IPS-18c (cell line): ENCODE measurements around the gene ACVR1C.
"Not testable (repeated sequence)": the region's sequence is repeated elsewhere in the genome, so short reads cannot be mapped to it uniquely, and the experiment has no call there.

Source experiments
- H3K4me3 ChIP-seq: 2 replicates; pipeline ENCODE4 v1.7.0; 2013; ENCODE audit warnings: low read depth, mild to moderate bottlenecking, low read length, moderate library complexity; ENCODE audit not compliant: insufficient read depth
- H3K9me3 ChIP-seq: one replicate; pipeline ENCODE4 v1.6.1; 2013; ENCODE audit warnings: mild to moderate bottlenecking, low read length, moderate library complexity; ENCODE audit not compliant: control insufficient read depth, insufficient read depth

Gene ACVR1C

DNA sequence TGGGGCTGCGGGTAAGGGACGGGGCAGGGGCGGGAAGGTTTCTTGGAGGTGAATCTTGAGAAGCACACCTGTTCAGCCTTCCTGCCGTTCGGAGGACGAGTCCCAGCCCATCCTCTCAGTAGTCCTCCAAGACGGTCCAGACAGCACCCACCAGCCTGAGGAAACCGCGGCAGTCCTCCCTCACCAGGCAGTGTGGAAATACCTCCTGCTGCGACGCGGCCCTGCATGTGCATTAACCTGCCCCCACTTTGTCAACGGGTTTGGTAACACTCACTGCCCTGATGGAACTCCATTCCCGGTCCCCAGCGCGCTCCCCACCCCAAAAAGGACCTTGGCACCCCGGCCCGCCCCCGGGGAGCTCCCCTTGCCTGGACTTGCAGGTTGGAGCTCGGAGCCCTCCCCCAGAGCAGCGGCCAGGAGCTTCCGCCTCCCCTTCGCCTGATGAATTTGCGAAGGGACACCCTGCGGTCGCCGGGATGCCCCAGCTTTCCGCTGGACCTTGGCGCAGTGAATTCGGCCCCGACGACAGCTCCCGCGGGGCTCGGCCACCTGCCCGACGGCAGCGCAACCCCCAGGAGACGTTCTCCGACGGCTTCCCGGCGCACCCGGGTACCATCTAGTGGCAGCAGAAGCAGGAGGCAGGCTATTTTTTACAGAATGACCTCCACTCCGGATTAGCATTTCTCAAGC is 31.5 kb downstream of the ACVR1C start:
- no peaks in the 10 kb centered on the region for H3K9me3 ChIP-seq
- H3K4me3 ChIP-seq = peak overlapping the region; percentile 22; the same call in 1 of the 2 replicates

DNA sequence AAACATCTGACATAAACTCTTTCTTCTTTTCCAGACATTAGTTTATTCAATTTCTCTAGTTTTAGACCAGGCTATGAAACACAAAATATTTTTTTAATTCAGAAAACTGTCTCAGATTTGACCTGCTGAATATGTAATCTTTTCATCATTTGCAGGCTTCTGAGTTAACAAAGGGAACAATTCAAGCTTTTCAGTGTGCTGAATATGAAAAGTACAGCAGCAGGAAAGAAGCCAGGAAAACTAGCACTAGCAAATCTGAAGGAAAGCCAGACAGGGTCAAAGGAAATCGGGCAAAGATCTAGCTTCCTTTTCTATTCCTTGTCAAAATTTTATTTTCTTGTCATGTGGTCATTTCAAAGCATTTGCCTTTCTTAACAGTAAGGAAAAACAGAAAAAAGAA is 35.3 kb downstream of the ACVR1C start:
- no peaks in the 10 kb centered on the region for H3K9me3 ChIP-seq

DNA sequence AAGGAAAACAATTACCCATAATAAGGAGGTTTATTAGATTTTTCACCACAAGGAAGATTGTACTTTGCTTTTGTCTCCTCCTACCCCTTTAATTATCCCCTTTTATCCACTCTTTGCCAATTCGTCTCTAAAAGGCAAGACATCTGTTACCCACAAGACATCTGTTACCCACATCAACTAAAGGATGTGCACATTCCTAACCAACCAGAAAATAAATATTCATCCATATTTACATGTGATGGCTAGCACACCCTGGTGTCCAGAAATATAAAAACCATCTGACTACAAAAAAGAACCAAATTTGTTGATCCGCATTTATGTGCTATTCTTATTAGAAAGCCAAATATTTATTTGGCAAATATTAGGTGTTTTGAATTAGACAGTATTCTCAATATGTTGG is 35.7 kb downstream of the ACVR1C start:
- Histone ChIP-seq H3K9me3 (no peaks in the 10 kb centered on the region), H3K4me3 (no peak overlapping the region)

More for the DNA sequence above, 35.3 kb downstream of the ACVR1C start:
- H3K4me3 ChIP-seq = no peak overlapping the region

- Histone ChIP-seq H3K4me3 (no peak overlapping the region), H3K9me3 (no peaks in the 10 kb centered on the region)
Observed at GRCh38 chr2:157592374-157592773, 36.3 kb downstream of the ACVR1C start.

- no peaks in the 10 kb centered on the region for H3K9me3 ChIP-seq
- H3K4me3 ChIP-seq = no peak overlapping the region
Observed at GRCh38 chr2:157587576-157587975, 41.1 kb downstream of the ACVR1C start.

- Histone ChIP-seq H3K9me3 (no peaks in the 10 kb centered on the region), H3K4me3 (no peak overlapping the region)
Observed at GRCh38 chr2:157574165-157574564, 54.5 kb downstream of the ACVR1C start.

DNA sequence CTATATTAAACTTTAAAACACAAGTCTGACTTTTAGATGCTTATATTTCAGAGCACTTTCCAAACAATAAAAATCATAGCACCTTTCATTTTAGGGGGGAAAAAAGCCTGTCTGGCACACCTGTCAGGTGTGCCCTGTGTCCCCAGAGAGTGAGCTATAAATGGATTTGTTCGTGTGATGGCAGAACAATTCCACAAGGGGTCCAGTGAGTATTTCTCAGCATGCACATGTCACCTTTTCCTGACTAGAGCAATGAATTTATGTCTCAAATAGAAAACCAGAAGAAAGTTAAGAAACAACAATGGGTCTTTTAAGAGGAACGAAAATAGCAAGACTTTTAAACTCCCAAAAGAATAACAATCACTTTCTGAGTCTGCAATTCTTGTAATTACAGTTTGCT is 55.9 kb downstream of the ACVR1C start:
- no peak overlapping the region for H3K4me3 ChIP-seq

DNA sequence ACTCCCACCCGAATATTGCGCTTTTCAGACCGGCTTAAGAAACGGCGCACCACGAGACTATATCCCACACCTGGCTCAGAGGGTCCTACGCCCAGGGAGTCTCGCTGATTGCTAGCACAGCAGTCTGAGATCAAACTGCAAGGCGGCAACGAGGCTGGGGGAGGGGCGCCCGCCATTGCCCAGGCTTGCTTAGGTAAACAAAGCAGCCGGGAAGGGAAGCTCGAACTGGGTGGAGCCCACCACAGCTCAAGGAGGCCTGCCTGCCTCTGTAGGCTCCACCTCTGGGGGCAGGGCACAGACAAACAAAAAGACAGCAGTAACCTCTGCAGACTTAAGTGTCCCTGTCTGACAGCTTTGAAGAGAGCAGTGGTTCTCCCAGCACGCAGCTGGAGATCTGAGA is 62.0 kb downstream of the ACVR1C start:
- not testable (repeated sequence) for H3K4me3 ChIP-seq, H3K9me3 ChIP-seq

More for the DNA sequence above, 55.9 kb downstream of the ACVR1C start:
- no peaks in the 10 kb centered on the region for H3K9me3 ChIP-seq

DNA sequence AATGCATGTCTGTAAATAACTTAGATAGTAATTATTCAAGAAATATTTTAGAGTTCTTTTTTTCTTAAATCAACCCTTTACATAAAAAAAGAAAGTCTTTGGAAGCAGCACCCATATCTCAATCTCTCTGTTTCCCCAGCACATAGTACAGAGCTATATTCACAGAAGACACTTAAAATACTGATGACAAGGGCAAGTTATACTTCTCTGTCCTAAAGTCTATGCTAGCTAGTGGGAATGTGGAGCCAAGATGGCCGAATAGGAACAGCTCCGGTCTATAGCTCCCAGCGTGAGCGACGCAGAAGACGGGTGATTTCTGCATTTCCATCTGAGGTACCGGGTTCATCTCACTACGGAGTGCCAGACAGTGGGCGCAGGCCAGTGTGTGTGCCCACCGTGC is 62.6 kb downstream of the ACVR1C start:
- not testable (repeated sequence) for H3K4me3 ChIP-seq, H3K9me3 ChIP-seq

- Histone ChIP-seq H3K4me3 (no peak overlapping the region), H3K9me3 (no peaks in the 10 kb centered on the region)
Observed at GRCh38 chr2:157565550-157565949, 63.1 kb downstream of the ACVR1C start.

DNA sequence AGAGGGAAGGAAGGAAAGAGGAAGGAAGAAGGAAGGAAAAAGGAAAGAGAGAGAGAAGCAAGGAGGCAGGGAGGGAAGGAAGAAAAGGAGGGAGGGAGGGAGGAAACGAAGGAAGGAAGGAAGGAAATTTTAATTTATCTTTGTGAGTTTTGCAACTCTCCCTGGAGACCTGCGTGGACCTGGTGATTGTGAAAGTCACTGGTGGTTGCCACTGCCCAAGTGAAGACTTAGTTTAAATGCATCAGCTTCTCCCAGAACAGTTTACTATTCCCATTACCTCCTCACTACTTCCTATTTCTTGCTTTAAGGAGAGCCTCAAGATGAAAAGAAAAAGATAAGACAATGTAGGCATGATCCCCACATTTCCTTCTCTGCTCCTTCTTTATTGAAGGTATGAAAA is 68.8 kb downstream of the ACVR1C start:
- Histone ChIP-seq H3K4me3 (no peak overlapping the region), H3K9me3 (no peaks in the 10 kb centered on the region)

- no peak overlapping the region for H3K4me3 ChIP-seq
- H3K9me3 ChIP-seq = no peaks in the 10 kb centered on the region
Observed at GRCh38 chr2:157559461-157559860, 69.2 kb downstream of the ACVR1C start.

- H3K4me3 ChIP-seq = no peak overlapping the region
Observed at GRCh38 chr2:157559061-157559460, 69.6 kb downstream of the ACVR1C start.

DNA sequence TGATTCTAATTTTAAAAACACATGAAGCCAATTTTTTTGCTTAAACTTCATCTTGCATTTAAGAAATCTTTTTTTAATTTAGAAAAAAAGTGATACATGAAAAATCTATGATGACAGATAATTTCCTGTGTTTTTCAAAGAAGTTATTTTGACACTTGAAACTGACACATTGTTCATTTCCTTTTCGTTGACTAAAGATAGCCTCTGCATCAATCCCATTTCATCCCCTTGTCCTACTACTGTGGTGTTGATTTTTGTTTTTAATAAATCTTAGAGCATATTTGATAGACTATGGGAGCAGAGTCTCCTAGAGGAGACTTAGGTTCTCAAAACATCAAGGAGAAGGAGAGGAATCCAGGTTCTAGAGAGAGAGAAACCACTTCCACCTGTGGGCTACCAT is 70.9 kb downstream of the ACVR1C start:
- Histone ChIP-seq H3K4me3 (no peak overlapping the region), H3K9me3 (no peaks in the 10 kb centered on the region)

More at GRCh38 chr2:157559061-157559460, 69.6 kb downstream of the ACVR1C start:
- H3K9me3 ChIP-seq = no peaks in the 10 kb centered on the region

- H3K9me3 ChIP-seq = no peaks in the 10 kb centered on the region
Observed at GRCh38 chr2:157540102-157540501, 88.6 kb downstream of the ACVR1C start.

GRCh38 chr2:157538064-157538463 is 90.6 kb downstream of the ACVR1C start:
- Histone ChIP-seq H3K4me3 (no peak overlapping the region), H3K9me3 (no peaks in the 10 kb centered on the region)

More at GRCh38 chr2:157540102-157540501, 88.6 kb downstream of the ACVR1C start:
- H3K4me3 ChIP-seq = no peak overlapping the region

DNA sequence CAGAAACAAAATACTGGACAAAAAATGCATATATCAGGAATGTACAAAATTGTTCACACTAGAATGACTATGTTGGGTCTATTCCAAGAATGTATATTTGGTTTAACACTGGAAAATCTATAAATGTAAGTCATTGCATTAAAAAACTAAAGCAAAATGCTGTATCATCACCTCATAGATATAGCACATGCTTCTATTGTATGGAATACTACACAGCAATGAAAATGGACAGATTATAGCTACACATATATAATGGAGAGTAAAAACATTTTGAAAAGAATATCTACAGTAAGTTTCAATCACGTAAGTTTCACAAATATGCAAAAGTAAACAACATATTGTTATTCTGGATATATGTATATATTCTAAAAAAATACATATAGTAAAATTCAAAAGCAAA is 91.8 kb downstream of the ACVR1C start:
- Histone ChIP-seq H3K9me3 (no peaks in the 10 kb centered on the region), H3K4me3 (no peak overlapping the region)

GRCh38 chr2:157528963-157529751 is 99.5 kb downstream of the ACVR1C start:
- Histone ChIP-seq H3K9me3 (no peaks in the 10 kb centered on the region), H3K4me3 (no peak overlapping the region)
